ENCODE results near the gene CCDC167. TPM values are rescaled to one million over a fixed set of nuclear protein-coding genes. Genes with fewer than 3 reads are reported as not detected.

Gene CCDC167
- total RNA-seq, 1 donor from 2014 or later, result 58.4 TPM

DNA sequence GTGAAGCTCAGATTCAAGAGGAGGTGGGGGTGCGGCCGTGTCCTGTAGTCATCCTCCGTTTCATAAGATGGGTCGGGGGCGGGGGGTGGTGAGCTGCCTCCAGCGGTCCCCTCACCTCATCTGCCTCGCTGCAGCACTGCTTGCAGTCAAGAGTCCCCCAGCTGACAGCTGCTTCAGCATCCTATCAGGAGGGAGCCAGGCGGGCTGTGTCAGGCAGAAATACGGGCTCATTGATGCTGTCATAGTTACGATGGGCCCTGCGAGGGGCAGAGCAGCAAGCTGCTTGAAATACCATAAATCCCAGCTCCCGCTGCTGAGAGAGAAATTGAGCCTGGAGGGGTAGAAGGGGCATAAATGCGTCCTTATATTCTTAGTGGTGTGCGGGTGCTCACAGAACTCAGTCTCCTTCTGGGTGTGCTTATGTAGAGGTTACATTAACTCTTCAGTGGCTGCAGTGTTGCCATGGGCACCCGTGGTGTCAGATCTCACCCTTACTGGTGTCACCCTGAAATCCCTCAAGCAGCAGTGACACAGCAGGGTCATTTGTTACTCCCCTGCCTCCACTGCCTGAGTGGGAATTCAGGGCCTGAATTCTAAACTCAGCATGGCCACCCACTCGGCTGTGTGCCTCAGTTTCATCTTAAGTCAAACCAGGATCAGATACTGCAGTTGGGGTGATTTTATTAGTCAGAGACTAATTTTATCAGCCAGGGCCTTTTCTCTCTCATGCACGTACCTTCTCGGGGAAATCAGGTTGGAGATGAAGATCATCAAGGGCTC, 21.8 kb downstream of the CCDC167 start:
- H3K4me1 Mint-ChIP-seq (ENCODE audit: low read depth, unreplicated experiment), result peaks cover 34% of the 10 kb centered on the region
- H3K4me3 Mint-ChIP-seq (ENCODE audit: unreplicated experiment), result no peak overlapping the region
- no peak for TF ChIP-seq CTCF (IDR thresholded peaks at IDR 0.05; ENCODE audit: partially characterized antibody, unreplicated experiment)

DNA sequence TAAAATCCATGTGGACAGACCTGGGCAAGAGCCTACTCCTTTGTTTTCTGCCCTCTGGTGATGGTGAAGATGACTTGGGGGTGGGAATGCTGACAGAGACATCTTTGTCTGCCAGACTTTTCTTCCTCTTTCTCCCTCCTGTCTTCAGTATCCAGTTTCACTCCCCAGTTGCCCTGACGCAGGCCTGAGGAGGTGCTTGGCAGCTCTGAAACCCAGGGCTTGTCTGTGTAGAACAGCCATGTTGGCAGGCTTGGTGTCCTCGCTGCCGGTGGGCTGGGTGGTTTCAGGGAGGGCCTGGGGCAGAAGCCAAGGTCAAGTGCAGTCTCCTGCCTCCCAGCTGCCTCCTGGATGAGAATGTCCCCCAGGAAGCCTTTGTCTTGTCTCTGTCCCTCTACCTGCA, 22.5 kb downstream of the CCDC167 start:
- Mint-ChIP-seq H3K4me3 (ENCODE audit: unreplicated experiment) (no peak overlapping the region), H3K36me3 (ENCODE audit: unreplicated experiment) (no peaks in the 10 kb centered on the region), H3K9me3 (ENCODE audit: unreplicated experiment) (peaks cover 3% of the 10 kb centered on the region), H3K27ac (ENCODE audit: unreplicated experiment) (peak overlapping the region; percentile 43), H3K27me3 (ENCODE audit: unreplicated experiment) (peaks cover 5% of the 10 kb centered on the region), H3K4me1 (ENCODE audit: low read depth, unreplicated experiment) (peaks cover 28% of the 10 kb centered on the region)
- no peak for DNase-seq
- TF ChIP-seq CTCF (IDR thresholded peaks at IDR 0.05; ENCODE audit: partially characterized antibody, unreplicated experiment), result no peak

More for the DNA sequence above, 21.8 kb downstream of the CCDC167 start:
- H3K36me3 Mint-ChIP-seq (ENCODE audit: unreplicated experiment), result no peaks in the 10 kb centered on the region
- H3K9me3 Mint-ChIP-seq (ENCODE audit: unreplicated experiment), result peaks cover 7% of the 10 kb centered on the region
- DNase-seq, result no peak
- H3K27ac Mint-ChIP-seq (ENCODE audit: unreplicated experiment), result peak overlapping the region; percentile 55
- H3K27me3 Mint-ChIP-seq (ENCODE audit: unreplicated experiment), result peaks cover 5% of the 10 kb centered on the region

- TF ChIP-seq CTCF (IDR thresholded peaks at IDR 0.05; ENCODE audit: partially characterized antibody, unreplicated experiment), result no peak
- H3K27ac Mint-ChIP-seq (ENCODE audit: unreplicated experiment), result no peak overlapping the region
- H3K4me1 Mint-ChIP-seq (ENCODE audit: low read depth, unreplicated experiment), result peaks cover 14% of the 10 kb centered on the region
- peaks cover 5% of the 10 kb centered on the region for H3K27me3 Mint-ChIP-seq (ENCODE audit: unreplicated experiment)
- peaks cover 7% of the 10 kb centered on the region for H3K36me3 Mint-ChIP-seq (ENCODE audit: unreplicated experiment)
- DNase-seq, result no peak
- no peak overlapping the region for H3K4me3 Mint-ChIP-seq (ENCODE audit: unreplicated experiment)
- H3K9me3 Mint-ChIP-seq (ENCODE audit: unreplicated experiment), result peaks cover 1% of the 10 kb centered on the region
Observed at GRCh38 chr6:37474316-37474715, 25.4 kb downstream of the CCDC167 start.

GRCh38 chr6:37473364-37474095, 26.2 kb downstream of the CCDC167 start:
- Mint-ChIP-seq H3K4me1 (ENCODE audit: low read depth, unreplicated experiment) (peaks cover 14% of the 10 kb centered on the region), H3K36me3 (ENCODE audit: unreplicated experiment) (peaks cover 7% of the 10 kb centered on the region), H3K27ac (ENCODE audit: unreplicated experiment) (no peak overlapping the region), H3K4me3 (ENCODE audit: unreplicated experiment) (no peak overlapping the region), H3K9me3 (ENCODE audit: unreplicated experiment) (no peaks in the 10 kb centered on the region), H3K27me3 (ENCODE audit: unreplicated experiment) (peaks cover 5% of the 10 kb centered on the region)
- DNase-seq, result no peak
- TF ChIP-seq CTCF (IDR thresholded peaks at IDR 0.05; ENCODE audit: partially characterized antibody, unreplicated experiment), result no peak

DNA sequence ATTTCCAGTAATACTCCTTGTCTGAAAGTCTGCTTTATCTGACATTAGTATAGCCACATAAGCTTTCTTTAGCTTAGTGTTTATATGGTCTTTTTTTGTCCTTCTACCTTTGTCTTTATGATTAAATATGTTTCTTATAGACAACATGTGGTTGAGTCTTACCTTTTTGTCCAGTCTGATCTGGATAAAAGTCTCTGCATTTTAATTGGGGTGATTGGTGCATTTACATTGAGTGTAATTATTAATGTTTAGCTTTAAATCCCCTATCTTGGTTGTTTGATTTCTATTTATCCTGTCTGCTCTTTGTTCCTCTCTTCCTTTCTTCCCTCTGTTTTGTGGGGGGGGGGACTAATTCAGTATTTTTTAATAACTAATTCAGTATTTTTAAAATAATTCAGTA, 32.0 kb downstream of the CCDC167 start:
- no peaks in the 10 kb centered on the region for H3K27me3 Mint-ChIP-seq (ENCODE audit: unreplicated experiment)
- H3K9me3 Mint-ChIP-seq (ENCODE audit: unreplicated experiment), result no peaks in the 10 kb centered on the region

More for the DNA sequence above, 32.0 kb downstream of the CCDC167 start:
- peaks cover 16% of the 10 kb centered on the region for H3K36me3 Mint-ChIP-seq (ENCODE audit: unreplicated experiment)
- H3K4me3 Mint-ChIP-seq (ENCODE audit: unreplicated experiment), result no peak overlapping the region
- H3K4me1 Mint-ChIP-seq (ENCODE audit: low read depth, unreplicated experiment), result peaks cover 8% of the 10 kb centered on the region
- no peak overlapping the region for H3K27ac Mint-ChIP-seq (ENCODE audit: unreplicated experiment)
- no peak for TF ChIP-seq CTCF (IDR thresholded peaks at IDR 0.05; ENCODE audit: partially characterized antibody, unreplicated experiment)
- no peak for DNase-seq
